Stimulated activated CD4-positive, alpha-beta T cell treated with anti-CD3 and anti-CD28 coated beads, TNF-alpha, amount 100 ng/mL, for 4 hours (primary cell): ENCODE results near the gene FRAS1.
"Not testable (repeated sequence)": the region's sequence is repeated elsewhere in the genome, so short reads cannot be mapped to it uniquely, and the experiment has no call there.

ENCODE experiments used
- DNase-seq, 3 experiments: peaks; one replicate each; pipeline ENCODE4 v3.0.0-alpha.2; 2020; ENCODE audit warnings: low read depth in 3 of 3

Gene FRAS1

GRCh38 chr4:78057600-78058550 lies 752 bp downstream of the FRAS1 start:
- no peak for DNase-seq

- no peak for DNase-seq
Observed at GRCh38 chr4:78058591-78059523, 1.7 kb downstream of the FRAS1 start.

- DNase-seq = no peak
Observed at GRCh38 chr4:78059524-78059889, 2.4 kb downstream of the FRAS1 start.

GRCh38 chr4:78059938-78060337 lies 2.8 kb downstream of the FRAS1 start:
- no peak for DNase-seq

GRCh38 chr4:78061939-78062570 lies 4.9 kb downstream of the FRAS1 start:
- DNase-seq = no peak

DNA sequence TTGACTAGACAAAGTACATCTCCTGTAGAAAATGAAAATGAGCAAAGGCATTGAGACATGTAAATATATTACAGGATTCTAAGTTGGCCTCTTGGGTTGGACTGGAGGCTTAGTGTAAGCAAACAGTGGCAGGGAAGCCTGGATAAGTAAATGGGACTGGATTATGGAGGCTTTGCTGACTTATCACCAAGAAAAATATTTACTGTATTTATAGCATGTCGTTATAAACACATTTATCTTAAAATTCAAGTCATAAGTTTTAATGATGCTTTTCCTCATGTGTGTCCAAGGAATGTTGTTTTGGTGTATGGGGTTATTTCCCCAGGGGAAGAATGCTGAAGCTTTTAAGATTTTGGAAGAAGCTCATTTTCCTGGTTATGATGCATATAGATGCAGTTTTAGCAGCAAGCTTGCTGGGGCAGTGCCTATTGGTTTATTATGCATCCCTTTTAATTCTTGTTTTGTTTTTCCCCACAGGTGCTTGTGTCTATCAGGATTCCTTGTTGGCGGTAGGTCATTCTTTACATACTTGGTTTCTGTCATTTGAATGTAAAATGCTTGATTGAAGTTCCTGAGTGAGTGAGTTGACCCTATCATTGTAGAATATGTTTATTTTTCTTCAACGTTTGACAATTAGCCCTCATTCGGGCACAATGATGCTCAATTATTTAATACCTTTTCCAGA lies 8.5 kb downstream of the FRAS1 start:
- no peak for DNase-seq

DNA sequence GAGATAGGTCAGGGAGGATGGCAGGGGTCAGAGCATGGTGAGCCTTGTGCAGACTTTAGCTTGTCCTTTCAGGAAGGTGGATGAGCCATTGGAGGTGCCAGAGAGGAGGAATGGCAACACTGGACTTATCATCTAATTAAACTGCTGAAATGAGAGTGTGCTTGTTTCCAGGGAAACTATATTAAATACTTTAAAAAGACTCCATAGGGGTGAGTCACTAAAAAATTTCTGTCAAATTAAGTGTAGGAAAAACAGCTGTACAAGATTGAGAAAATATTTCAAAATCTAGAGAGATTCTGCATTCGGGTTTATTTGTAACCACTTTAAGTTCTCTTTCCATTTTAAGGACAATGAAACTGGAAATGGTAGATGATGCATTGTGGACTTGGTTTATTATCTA lies 11.4 kb downstream of the FRAS1 start:
- no peak for DNase-seq

GRCh38 chr4:78069319-78069718 lies 12.2 kb downstream of the FRAS1 start:
- DNase-seq = no peak

DNA sequence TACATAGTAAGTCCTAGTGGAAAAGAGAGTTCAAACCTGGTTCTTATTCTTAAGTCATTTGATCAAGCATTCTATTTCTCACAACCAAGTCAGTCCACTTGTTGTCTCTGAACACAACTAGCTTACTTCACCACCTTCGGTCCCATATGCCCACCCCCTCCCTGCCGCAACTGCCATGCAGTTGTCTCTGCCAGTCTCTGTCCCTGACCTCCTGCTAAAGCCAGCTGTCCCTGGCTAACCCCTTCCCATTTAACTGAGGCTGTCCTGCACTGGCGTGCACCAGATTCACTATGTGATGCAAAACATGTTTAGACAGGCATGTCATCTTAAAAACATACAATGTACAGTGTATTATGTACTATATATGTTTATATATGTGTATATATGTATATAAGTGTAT lies 12.7 kb downstream of the FRAS1 start:
- DNase-seq = no peak

DNA sequence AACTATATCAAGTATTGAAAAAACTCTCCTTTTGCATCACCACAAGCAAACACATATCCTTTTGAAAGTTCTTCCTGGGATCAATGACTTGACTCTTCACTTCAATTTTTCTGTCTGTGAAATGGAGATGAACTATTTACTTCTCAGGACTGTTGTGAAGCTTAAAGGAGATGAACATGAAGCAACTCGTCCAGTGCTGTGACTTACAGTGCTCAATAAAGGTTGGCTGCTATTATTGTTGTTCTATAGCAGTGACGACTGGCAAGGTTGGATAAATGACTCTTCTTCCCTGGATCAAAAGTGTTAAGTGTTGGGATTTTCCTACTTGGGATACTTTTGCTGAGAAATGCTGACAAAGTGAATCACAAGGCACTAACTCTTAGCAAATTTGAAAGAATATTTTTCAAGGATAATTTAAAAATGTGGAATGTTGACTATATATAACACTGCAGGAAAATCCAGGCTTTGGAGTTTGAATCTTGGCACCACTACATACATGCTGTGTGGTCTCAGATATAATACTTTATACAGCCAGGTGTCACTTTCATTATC lies 13.7 kb downstream of the FRAS1 start:
- no peak for DNase-seq

- no peak for DNase-seq
Observed at GRCh38 chr4:78074759-78075158, 17.6 kb downstream of the FRAS1 start.

GRCh38 chr4:78075986-78076385 lies 18.9 kb downstream of the FRAS1 start:
- DNase-seq = no peak

- no peak for DNase-seq
Observed at GRCh38 chr4:78078101-78078500, 21.0 kb downstream of the FRAS1 start.

DNA sequence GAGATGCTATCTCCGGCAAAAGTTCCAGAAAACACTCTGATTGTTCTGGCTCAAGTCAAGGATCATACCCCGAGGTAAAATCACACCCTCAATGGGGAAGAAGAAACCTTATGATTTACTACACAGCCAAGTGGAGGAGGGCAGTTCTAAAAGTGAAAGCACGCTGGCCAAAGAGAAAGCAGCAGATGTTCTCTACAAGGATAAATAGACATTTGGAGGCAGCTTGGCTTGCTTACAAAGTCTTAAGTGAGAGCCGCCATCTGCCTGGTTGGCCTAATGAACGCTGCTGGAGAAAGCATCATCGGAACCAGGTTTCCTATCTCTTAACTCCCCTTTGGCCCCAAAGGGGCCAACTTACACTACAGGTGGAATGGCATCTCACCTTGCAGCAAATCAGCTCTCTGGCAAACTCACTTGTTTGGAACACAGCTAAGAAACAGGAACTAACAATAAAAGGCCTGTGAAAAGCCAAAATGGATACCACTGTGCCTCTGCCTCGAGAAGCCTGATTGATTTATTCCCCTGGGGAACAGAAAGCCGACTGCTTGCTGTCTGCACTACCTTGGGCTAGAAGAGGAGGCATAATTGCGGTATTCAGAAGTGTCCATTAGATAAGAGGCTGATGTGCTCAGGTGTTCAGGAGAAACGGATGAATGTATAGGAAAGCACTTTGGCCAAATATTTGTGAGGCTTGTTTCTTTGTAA lies 22.8 kb downstream of the FRAS1 start:
- DNase-seq = no peak

DNA sequence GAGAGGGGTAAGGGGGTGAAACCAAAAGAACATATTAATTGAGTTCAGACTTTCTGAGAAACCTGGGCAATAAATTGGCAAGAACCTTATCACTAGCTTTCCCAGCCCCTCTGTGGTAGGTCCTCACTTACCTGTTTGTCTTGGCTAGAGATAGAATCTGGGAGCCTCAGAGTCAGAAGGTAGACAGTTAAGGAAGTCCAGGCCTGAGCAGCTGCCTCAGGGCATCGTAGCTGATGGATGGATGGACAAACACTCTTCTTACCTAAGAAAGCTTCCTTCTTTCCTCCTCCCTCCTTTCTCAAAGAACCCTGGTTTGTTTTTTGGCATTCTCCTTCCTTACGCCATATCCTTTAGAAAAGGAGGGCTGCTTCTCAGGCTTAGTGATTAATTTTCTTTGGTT lies 24.4 kb downstream of the FRAS1 start:
- DNase-seq = no peak

DNA sequence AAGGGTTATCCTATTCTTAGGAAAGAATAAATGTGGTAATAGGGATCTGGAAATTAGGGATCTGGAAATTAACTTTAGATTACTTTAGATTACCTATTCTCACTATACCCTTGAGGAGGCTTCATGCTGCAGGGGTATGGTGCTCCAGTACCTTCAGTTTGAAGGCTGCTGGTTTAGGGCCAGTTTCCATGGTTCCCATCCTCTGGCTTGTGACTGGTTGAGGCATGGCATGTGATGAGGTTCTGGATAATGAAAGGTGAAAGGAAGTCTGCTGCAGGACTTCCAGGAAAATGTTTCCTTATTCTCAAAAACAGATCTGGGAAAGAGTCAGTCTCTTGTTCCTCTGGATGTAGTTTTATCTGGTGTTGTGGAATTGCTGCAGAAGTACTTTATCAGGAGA lies 25.9 kb downstream of the FRAS1 start:
- no peak for DNase-seq

- DNase-seq = no peak
Observed at GRCh38 chr4:78091534-78091933, 34.4 kb downstream of the FRAS1 start.

GRCh38 chr4:78092350-78092749 lies 35.2 kb downstream of the FRAS1 start:
- DNase-seq = not testable (repeated sequence)

DNA sequence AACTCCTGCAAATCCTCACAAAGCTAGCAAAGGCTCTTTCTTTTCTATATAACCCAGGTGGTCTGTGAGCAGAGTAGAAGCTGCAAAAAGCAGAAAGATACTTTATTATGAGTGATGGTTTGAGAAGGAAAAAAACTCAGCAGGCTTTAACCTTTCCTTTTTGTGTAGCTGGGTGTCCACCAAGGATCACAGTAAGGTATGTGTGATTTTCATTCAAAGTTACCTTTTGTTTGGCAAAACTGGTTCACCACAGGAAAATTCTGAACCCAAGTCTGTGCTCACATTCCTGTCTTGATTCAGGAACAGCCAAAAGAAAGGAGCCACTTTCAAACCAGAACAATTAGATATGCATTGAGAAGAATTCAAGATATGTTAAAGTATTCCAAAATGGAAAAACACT lies 35.7 kb downstream of the FRAS1 start:
- no peak for DNase-seq

DNA sequence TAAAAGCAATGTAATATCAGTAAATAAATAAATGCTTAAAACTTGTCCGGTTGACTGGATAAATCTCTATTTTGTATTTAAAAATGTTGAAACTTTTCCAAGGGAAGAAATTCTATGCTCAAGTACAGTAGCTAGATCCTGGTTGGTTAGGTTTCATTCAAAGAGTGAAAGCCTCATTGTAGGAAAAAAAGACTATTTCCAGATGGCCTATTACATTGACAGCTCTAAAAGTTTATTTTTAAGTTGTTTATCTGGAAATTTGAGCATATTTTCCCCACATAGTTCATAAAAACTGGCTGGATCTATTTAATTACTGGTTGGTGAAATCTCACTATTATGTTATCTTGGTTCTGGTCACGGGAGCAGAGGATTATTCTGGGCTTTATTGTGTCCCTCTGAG lies 38.0 kb downstream of the FRAS1 start:
- no peak for DNase-seq

DNA sequence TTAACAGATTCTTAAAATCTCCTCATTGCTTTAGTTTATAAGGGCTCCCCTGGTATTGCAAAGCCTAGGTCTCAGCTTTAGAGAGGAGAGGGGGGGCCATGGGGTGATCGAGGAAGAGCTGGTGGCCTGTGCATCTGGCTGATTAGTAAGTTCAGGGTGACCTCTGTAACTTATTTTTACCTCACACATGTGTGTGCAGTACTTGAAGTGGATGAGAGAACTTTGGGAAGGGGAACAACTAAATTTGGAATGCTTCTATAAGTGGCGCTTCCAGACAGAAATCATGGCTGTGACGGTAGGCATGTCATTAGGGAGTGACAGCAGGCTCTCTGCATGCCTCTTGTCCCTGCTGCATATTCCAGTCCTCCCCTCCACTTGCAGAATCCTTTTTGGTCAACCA lies 41.9 kb downstream of the FRAS1 start:
- no peak for DNase-seq
